Nephron (organoid): Measurements from ENCODE around the gene YPEL3.

Experiments
- H3K27ac Mint-ChIP-seq, 3 experiments: 2 replicates each; pipeline ENCODE4 v1.8.0; 2020; ENCODE audit warnings: mixed read lengths in 3 of 3, mild to moderate bottlenecking in 2 of 3, moderate library complexity in 1 of 3
- H3K27me3 Mint-ChIP-seq: 2 replicates; pipeline ENCODE4 v1.8.0; 2021; ENCODE audit warnings: low read depth, mild to moderate bottlenecking, moderate library complexity, mixed read lengths
- H3K36me3 Mint-ChIP-seq: 2 replicates; pipeline ENCODE4 v1.8.0; 2020; ENCODE audit warnings: low read depth, mixed read lengths
- H3K4me1 Mint-ChIP-seq: 2 replicates; pipeline ENCODE4 v1.8.0; 2020; ENCODE audit warnings: mixed read lengths
- H3K4me3 Mint-ChIP-seq, 3 experiments: 2 replicates each; pipeline ENCODE4 v1.8.0; 2020; ENCODE audit warnings: mild to moderate bottlenecking in 3 of 3, mixed read lengths in 3 of 3, moderate library complexity in 2 of 3
- H3K9me3 Mint-ChIP-seq: 2 replicates; pipeline ENCODE4 v1.8.0; 2020; ENCODE audit warnings: mixed read lengths
- CTCF ChIP-seq, 3 experiments: fragments of 200-600 bp; sonication (generic); IDR thresholded peaks; one replicate each; pipeline ENCODE4 v1.5.0; 2021; ENCODE audit warnings: antibody characterized with exemption in 3 of 3; ENCODE audit not compliant: unreplicated experiment in 3 of 3

The YPEL3 gene

GRCh38 chr16:30121741-30122571 lies 25.9 kb upstream of the YPEL3 start:
- Mint-ChIP-seq H3K27ac (peak overlapping the region; percentile 96 to 98 (median 96)), H3K9me3 (no peaks in the 10 kb centered on the region), H3K4me3 (peak overlapping the region; percentile 93 to 95 (median 94)), H3K36me3 (peaks cover 13% of the 10 kb centered on the region), H3K4me1 (peaks cover 24% of the 10 kb centered on the region), H3K27me3 (no peaks in the 10 kb centered on the region)
- no peak for TF ChIP-seq CTCF (IDR thresholded peaks at IDR 0.05; ENCODE audit: unreplicated experiment in 3 of 3)

GRCh38 chr16:30120340-30121105 lies 24.5 kb upstream of the YPEL3 start:
- Mint-ChIP-seq H3K9me3 (no peaks in the 10 kb centered on the region), H3K27ac (peak overlapping the region; percentile 68 to 96 (median 80)), H3K27me3 (no peaks in the 10 kb centered on the region), H3K4me1 (peaks cover 24% of the 10 kb centered on the region), H3K36me3 (peaks cover 14% of the 10 kb centered on the region), H3K4me3 (peak overlapping the region; percentile 61 to 80 (median 68))
- TF ChIP-seq CTCF (IDR thresholded peaks at IDR 0.05; ENCODE audit: unreplicated experiment in 3 of 3): no peak

- peak overlapping the region; percentile 51 to 80 (median 68) for H3K4me3 Mint-ChIP-seq
- TF ChIP-seq CTCF (IDR thresholded peaks at IDR 0.05; ENCODE audit: unreplicated experiment in 3 of 3): no peak
- no peaks in the 10 kb centered on the region for H3K9me3 Mint-ChIP-seq
- peak overlapping the region; percentile 68 to 96 (median 80) for H3K27ac Mint-ChIP-seq
- peaks cover 17% of the 10 kb centered on the region for H3K36me3 Mint-ChIP-seq
- peaks cover 21% of the 10 kb centered on the region for H3K4me1 Mint-ChIP-seq
- no peaks in the 10 kb centered on the region for H3K27me3 Mint-ChIP-seq
Measured at GRCh38 chr16:30119428-30119827, 23.4 kb upstream of the YPEL3 start.

GRCh38 chr16:30117768-30118167 lies 21.8 kb upstream of the YPEL3 start:
- TF ChIP-seq CTCF (IDR thresholded peaks at IDR 0.05; ENCODE audit: unreplicated experiment in 3 of 3): no peak

DNA sequence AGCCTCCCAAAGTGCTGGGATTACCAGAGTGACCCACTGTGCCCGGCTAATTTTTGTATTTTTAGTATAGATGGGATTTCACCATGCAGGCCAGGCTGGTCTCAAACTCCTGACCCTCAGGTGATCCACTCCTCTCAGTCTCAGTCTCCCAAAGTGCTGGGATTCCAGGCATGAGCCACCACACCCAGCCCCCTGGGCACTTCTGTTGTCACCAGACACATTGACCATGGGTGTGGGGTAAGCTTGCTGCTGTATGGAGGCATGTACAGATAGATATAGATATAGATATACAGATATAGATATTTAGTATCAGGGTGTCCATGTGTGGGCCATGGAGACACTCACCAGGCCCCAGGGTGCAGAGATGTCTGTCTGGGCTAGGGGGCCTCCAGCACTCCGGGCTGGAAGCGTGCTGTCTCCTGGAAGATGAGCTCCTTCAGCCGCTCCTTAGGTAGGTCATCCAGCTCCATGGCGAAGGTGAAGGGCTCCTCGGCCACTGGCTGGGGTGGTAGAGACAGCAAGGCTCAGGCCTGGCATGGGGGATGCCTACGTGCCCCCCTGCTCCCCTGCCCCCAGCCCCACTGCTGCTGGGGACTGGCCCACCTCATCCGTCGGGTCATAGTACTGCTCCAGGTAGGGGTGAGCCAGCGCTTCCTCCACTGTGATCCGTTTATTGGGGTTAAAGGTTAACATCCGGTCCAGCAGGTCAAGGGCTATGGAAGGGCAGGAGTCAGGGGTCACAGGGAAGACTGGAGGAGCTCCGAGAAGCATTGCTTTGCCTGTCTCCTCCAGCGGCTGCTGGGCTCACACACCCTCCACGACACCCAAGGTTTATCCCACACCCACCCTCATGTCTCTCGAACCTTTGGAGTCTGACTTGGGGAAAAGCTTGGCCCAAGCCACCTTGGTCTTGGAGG lies 20.5 kb upstream of the YPEL3 start:
- Mint-ChIP-seq H3K27ac (no peak overlapping the region), H3K36me3 (peaks cover 21% of the 10 kb centered on the region), H3K4me3 (no peak overlapping the region), H3K4me1 (peaks cover 10% of the 10 kb centered on the region), H3K27me3 (peaks cover 7% of the 10 kb centered on the region), H3K9me3 (no peaks in the 10 kb centered on the region)
- TF ChIP-seq CTCF (IDR thresholded peaks at IDR 0.05; ENCODE audit: unreplicated experiment in 3 of 3): no peak

More at GRCh38 chr16:30117768-30118167, 21.8 kb upstream of the YPEL3 start:
- Mint-ChIP-seq H3K9me3 (no peaks in the 10 kb centered on the region), H3K4me1 (peaks cover 16% of the 10 kb centered on the region), H3K27ac (no peak overlapping the region), H3K36me3 (peaks cover 17% of the 10 kb centered on the region), H3K4me3 (no peak overlapping the region), H3K27me3 (peaks cover 7% of the 10 kb centered on the region)
